GM19328 (cell line): Measurements from ENCODE around the gene L2HGDH.
"Not testable (repeated sequence)": the region's sequence is repeated elsewhere in the genome, so short reads cannot be mapped to it uniquely, and the experiment has no call there.

Experiments
- ATAC-seq: cut with Tn5 transposase; IDR thresholded peaks from one replicate; pipeline ENCODE4 v1.9.1; 2021; ENCODE audit warnings: mild to moderate bottlenecking, moderate library complexity; ENCODE audit not compliant: unreplicated experiment

The L2HGDH gene

DNA sequence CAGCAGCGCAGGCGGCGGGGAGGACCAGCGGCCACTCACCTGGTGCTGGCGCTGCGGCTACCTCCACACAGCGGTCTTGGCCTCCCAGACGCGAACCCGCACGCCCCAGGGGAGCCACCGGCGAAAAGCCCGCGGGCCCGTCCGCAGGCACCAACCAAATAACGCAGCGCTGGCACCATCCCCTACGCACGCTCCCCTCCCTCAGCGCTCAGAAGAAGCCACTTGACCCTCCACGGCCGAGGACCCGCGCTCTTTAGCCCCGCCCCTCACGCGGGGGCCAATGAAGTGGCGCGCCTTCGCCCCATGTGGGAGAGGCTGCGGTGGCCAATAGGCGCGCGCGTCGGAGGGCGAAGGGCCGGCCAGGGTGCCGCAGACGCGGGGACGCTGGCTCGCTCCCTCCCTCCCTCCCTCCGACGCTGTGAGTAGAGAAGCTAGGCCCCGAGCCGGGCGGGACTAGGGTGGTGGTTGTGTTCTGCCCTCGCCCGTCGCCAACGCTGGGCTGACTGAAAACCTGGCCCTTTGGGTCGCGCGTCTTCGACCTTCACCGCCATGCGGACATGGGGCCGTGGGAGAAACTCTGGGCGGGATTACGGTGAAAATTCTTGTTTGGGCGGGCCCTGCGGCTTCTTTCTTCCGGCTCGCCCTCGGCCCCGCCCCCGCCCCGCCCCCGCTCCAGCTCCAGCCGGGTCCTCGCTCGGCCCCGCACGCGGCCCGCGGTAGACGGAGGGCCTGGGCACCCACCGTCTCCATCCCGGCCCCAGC is at the start of gene L2HGDH, which contains the start of gene DMAC2L:
Gene L2HGDH (minus strand): TSS at position 258 of the 762 bp plus-strand sequence. CDS start 79 bp downstream, at position 179.
Gene DMAC2L (plus strand): TSS at position 353 of the 762 bp plus-strand sequence. CDS start 9,164 bp downstream, outside the sequence.
- ATAC-seq = peak; percentile 90

DNA sequence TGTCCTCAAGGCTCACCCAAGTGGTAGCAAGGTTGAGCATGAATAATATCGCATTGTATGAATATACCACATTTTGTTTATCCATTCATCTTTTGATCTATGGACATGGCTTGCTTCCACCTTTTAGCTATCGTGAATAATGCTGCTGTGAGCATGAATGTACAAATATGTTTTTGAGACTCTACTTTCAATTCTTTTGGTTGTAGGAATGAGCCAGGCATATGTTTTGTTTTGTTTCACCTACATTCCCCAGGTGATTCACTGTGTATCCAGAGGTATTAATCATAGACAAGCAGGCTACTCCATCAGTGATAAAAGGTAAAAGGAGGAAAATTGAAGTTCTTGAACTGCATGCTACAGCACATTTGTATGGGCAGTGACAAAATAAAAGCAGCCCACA is 48.8 kb upstream of the L2HGDH start:
- ATAC-seq = no peak

DNA sequence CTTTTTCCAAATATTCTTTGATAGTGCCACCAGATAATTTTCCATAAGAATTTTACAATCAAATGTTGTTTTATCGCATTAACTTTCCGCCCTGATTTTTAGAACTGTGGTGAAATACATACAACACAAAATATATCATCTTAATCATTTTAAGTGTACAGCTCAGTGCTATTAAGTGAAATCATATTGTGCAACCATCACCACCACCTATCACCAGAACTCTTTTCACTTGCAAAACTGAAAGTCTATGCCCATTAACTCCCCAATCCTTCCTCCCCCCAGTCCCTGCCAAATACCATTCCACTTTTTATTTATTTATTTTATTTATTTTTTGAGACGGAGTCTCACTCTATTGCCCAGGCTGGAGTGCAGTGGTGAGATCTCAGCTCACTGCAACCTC is 48.1 kb upstream of the L2HGDH start:
- ATAC-seq = no peak

DNA sequence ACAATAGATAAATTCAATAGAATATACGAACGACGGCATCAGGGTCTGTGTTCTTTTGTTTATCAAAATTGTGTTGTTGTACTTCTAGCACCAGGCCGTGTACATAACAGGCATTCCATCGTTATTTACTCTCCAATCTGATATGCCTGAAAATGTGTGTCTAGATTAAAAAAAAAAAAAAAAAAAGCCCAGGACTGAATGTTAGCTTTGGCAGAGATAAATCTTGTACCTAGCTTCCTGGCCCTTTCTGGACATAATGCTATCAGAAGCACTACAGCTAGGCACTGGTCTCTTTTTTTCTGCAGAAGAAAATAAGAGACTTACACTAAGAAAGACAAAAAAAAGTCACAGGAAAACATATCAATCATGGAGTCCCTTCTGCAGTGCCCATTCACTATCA is 47.6 kb upstream of the L2HGDH start:
- no peak for ATAC-seq

DNA sequence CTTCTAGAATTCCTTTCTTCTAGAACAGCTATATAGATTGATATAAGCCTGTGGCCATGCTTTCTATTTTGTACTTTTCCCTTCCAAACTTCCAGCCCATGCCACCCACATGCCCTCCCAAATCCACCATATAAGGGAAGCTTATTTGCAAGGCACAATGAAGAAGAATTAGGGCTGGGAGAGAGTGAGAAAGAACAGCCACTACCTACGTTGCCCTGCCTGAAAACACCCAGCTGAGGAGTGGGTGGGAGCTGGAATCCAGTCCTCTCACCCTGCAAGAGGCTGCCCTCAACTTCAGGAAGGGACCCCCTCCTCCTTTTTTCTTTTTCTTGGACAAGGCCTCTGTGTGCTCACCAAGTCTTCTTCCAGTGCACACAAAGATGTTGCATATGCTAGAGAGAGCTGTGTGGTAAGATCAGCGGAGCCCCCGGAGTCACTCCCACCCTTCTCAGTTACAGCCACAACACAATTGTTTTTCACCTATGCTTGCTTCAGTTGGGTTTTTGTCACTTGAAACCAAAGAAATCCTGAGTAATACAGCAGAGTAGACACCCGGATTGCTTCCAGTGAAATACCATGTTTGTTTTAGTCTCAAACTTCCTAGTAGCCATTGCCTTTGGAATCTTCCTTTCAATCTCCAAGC is 45.8 kb upstream of the L2HGDH start:
- no peak for ATAC-seq

DNA sequence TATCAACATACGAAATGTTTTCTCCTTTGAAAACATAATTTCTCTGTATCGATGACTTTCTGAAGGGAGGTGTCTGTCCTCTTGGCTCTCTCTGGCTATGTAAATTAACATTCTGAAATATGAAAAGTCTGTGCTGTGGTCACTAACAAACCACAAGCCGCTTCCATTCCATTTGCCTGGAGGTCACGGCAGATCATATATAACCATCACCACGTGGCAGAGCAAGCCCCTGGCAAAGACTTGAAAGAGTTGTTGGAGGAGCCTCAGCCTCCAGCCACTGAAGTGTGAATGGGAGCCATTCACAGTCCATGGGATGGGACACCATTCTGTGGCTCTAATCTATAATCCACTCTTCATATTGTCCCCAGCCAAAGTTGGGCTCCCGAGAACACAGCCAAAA is 45.1 kb upstream of the L2HGDH start:
- ATAC-seq = no peak

DNA sequence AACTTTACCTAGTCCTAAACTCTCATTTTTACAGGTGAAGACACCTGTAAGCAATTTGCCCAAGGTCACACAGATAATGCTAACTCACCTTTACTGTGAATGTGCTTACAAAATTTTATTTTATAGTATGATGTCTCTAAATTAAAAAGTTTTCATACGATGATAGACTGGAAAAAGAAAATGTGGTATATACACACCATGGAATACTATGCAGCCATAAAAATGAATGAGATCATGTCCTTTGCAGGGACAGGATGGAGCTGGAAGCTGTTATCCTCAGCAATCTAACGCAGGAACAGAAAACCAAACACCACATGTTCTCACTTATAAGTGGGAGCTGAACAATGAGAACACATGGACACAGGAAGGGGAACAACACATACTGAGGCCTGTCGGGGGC is 44.3 kb upstream of the L2HGDH start:
- ATAC-seq = not testable (repeated sequence)

DNA sequence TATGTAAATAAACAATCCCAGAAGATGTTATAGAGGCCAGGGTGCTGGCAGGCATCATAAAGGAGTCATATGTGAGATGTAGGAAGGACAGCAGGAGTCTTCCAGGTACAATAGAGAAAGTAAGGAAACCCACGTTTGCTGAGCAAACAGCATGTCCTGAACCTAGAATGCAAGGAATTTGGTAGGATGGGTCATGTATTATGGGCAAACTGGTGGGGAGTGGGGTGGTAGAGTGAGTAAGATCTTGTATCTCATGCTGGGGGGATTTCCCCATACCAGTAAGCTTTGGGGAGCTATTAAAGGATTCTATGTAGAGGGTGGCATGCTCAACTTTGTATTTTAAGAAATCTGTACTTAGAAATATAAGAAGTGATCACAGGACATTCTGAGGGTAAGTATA is 43.7 kb upstream of the L2HGDH start:
- no peak for ATAC-seq

DNA sequence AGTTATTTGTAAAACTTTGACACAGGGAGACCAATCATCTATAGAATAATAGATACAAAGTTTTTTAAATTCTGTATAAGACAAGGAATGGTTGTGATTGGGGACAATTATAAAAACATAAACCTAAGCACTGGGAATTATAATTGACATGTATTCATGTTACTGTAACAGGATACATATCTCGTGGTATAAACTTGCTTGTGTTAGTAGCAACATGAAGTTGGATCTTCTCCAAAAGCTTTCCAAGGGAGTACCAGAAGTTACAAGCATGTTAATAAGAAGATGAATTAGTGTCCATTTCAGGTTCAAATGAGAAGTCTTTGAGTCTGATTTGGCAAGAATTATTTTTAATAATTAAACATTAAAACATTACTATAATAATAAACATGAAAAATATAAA is 42.5 kb upstream of the L2HGDH start:
- no peak for ATAC-seq

DNA sequence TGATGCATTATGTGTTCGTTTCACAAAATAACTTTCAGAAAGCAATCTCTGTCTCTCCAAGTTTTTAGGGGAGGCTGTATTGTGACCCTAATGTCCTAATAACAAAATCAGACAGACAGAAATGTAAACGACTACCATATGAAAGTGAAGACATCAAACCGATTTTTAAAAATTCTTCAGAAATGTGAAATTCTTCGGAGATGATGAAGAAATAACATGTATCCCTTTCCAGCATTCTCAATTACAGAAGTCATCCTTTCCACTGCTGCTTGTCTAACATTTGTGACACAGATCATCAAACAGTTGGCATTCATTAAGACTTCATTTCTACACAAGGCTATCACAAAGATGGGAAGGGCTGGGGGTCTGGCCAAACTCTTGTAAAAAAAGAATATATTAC is 41.1 kb upstream of the L2HGDH start:
- ATAC-seq = no peak

DNA sequence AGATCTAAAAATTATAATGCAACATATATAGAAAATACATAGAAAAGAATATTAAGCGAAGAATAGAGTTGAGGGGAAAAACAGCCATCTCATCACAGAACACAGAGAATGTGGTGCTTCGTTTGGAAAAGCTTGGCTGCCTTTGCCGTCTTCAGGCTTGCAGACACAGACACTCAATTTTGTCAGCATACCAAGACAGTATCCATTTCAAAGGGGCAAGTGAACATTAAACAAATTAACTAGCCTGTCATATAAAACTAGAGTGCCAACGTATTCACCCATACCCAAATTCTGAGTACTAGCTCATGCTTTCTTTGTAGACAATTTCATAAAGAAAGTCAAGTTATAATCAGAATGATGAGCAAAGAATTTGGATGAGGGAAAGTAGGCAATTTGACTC is 40.6 kb upstream of the L2HGDH start:
- no peak for ATAC-seq

DNA sequence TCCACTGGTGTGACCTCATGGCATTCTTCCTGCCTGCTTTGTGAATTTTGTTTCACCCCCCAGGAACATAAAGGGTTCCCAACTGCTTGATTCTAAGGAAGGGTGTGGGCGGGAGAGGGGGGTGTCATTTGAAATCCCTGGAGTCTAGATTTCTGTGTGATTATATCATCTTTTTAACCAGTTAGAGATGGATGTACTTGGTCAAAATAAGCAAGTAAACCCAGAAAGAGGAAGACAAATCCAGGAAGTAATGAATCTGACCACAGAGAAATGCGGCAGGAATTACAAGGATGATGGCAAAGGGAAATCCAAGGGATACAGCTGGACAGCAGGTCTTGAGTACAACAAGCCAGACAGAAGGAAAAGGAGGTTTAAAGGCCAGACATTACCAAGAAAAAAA is 38.9 kb upstream of the L2HGDH start:
- no peak for ATAC-seq

DNA sequence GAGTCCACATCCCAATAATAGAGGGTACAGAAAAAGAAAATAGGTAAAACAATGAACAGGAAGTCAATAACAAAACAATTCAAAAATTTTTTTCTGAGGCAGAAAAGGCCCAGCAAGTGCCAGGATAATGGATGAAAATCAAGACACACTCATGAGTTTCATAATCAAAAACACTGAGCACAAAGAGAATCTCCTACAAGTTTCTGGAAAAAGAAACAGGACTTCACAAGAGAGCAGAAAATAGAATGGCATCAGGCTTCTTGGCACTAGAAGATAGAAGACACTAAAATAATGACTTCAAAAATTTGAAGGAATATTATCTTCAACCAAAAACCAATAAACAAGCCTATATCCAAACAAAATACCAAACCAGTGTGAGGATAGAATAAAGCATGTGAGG is 36.9 kb upstream of the L2HGDH start:
- ATAC-seq = no peak

DNA sequence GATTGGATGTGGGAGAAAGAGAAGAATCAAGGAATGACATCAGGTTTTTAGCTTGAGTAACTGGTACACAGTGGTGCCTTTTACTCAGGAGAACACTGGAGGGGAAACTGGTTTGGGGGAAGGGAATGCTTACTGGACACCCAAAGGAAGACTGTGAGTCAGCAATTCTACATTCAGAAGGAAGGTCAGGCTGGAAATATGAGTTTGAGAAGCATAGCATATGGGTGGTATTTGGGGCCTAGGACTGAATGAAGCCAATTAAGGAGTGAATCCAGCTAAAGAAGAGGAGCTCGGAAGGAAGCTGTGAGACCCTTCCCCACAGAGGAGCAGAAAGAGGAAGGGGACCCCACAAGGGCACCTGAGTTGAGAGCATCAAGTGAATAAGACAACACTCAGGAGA is 35.5 kb upstream of the L2HGDH start:
- ATAC-seq = no peak

DNA sequence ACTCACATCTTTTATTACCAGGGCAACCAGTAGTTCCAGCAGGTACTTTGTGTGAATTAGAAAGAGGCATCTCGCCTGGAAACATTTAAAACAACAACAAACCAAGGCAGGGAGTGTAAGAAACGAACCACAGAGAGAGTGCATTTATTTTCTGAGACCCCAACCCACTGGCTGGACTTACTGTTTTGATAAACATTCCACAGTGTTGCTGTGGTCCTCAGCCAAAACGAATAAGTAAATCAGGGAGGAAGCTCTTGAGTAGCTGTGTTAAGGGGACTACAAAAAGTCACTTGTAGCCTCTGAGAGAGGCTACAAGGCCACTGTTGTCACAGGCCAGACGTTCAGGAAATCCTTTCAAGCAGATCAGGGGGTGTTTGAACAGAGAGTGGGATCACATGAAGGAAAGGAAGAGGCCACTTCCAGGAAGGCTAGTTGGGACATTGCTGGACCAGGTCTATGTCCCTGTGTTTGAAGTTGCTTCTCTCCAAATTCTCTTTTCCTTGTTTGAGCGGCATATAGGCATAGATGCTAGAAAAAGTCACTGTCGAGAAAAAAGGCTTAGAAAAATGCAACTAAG is 33.9 kb upstream of the L2HGDH start:
- no peak for ATAC-seq

DNA sequence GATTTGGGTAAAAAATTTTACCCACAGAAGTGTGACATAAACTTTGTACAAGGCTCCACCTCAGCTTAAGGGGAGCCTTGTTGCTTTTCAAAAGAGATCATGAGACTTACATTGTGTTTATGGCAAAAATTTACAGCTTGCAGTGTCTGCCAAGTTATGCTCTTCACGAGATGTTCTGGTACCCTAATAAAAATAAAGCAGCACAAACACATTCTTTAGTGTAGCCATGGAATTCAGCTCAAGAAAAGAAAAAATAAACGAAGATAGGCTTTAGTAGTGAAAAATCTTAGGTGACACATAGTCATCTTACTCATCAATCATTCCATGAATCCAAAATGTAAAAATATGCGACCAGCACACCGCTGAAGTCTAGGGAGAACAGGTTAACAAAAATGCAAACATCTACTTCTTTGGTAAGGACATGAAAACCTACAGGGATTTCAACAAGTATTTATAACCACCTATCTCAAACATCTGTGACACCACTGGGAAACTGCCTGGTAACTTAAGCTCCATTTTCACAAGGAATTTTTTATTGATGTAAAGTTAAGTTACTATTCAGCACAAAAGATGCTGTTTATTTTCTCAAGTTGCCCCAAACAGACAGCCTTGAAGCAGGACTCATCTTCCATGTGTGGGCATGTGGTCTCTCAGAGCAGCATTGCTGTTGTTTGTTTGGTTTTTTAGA is 33.0 kb upstream of the L2HGDH start:
- ATAC-seq = no peak

DNA sequence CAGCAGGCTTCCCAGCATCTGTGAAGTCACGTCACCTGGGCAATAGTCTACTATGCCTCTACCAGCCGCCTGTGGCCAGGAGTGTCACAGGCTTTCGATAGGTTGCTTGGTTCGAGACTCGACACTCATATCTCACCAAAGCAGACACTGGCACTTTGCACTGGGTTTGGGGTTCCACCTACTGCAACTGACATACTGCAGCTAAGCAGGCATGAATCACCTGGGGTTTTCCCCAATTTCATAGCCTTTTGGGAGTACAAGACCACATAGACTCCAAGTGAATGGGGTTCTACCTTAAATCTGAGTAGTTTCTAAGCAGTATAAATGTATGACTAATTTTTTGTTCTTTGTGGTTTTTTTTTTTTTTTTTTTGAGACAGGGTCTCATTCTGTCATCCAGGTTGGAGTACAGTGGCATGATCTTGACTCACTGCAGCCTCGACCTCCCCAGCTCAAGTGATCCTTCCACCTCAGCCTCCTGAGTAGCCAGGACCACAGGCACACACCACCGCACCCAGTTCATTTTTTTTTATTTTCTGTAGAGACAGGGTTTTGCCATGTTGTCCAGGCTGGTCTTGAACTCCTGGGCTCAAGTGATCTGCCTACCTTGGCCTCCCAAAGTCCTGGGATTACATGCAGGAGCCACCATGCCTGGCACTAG is 32.2 kb upstream of the L2HGDH start:
- peak; percentile 56 for ATAC-seq

DNA sequence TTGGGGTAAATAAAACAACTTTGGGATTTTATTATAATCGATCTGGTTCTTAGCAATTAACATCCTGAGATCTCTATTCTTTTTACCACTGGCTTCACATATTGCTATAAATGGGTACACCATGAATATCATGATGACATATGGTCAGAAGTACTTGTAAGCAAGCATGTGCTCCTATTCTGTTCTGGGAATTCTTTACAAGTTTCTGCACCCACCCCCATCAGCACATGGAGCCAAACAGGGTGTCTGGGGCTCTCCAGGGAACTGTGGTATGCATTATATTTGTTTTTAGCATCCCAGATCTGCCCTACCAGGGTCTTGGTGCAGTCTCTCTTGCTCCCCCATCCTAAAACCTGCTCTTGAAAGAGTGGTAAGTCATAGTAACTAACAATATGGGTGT is 31.4 kb upstream of the L2HGDH start:
- no peak for ATAC-seq

DNA sequence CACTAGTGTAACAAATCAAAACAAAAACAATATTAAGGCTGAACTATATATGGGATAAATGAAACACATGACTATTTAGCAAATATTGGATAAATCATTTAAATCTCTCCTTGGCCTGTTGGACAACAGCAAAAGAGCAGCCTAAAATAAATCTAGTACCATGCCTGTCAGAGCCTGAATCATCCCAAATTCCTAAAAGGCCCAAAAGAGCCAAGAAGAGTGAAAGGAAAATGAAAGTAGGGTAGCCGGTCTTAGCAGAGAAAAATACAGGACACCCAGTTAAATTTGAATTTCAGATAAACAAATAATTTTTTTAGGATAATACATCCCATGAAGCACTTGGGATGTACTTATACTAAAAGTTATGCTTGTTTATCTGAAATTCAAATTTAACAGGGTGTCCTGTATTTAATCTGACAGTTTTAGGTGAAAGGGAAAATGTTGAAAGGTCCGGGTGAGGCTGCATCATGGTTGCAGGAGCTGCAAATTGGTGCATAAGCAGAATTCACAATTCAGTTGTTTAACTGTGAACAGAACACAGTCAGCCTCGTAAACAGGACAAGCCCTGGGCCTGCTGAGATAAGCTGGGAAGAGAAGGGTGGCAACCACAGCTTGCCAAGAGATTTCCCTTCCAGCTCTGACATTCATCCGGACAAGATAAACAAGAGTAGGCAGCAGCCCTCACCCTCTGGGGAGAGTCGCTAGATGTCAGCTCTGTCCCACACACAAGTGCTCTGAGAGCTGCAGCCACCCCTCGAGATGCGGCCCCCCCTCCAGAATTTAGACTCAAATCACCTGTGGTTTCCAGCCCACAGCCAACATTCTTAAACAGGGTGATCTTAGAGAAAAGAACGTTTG is 30.4 kb upstream of the L2HGDH start:
- peak; percentile 49 for ATAC-seq

DNA sequence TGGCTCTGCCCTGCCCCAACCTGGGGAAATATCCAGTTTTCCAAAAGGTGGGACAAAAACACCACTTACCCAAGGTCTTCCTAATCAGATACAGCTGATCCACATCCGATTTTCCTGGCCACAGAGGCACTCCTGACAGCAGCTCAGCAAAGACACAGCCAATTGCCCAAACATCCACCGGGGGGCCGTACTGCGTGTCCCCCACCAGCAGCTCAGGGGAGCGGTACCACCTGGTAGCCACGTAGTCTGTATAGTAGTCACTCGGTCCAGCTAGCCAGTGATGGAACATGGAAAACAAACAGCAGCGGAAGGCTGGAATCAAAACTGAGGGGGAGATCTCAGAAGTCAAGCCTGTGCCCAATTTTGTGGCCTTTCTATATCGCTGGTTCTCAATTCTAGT is 28.9 kb upstream of the L2HGDH start:
- ATAC-seq = no peak
